HG03565 (cell line): ENCODE results near the gene COL4A1.
"Not testable (repeated sequence)": the region's sequence is repeated elsewhere in the genome, so short reads cannot be mapped to it uniquely, and the experiment has no call there.

Experiments
- ATAC-seq: cut with Tn5 transposase; IDR thresholded peaks from one replicate; pipeline ENCODE4 v1.9.1; 2021; ENCODE audit warnings: mild to moderate bottlenecking, moderate library complexity; ENCODE audit not compliant: unreplicated experiment

Gene COL4A1

GRCh38 chr13:110324026-110324749, 17.2 kb upstream of the COL4A1 start:
- no peak for ATAC-seq

GRCh38 chr13:110323172-110323891, 16.4 kb upstream of the COL4A1 start:
- no peak for ATAC-seq

GRCh38 chr13:110322828-110323171, 15.8 kb upstream of the COL4A1 start:
- ATAC-seq = no peak

- no peak for ATAC-seq
Observed at GRCh38 chr13:110322126-110322827, 15.3 kb upstream of the COL4A1 start.

GRCh38 chr13:110321573-110321972, 14.6 kb upstream of the COL4A1 start:
- not testable (repeated sequence) for ATAC-seq

- ATAC-seq = no peak
Observed at GRCh38 chr13:110320645-110321044, 13.7 kb upstream of the COL4A1 start.

GRCh38 chr13:110319774-110320509, 13.0 kb upstream of the COL4A1 start:
- no peak for ATAC-seq

- ATAC-seq = no peak
Observed at GRCh38 chr13:110319397-110319773, 12.4 kb upstream of the COL4A1 start.

- ATAC-seq = no peak
Observed at GRCh38 chr13:110318920-110319319, 12.0 kb upstream of the COL4A1 start.

- ATAC-seq = no peak
Observed at GRCh38 chr13:110317496-110318195, 10.7 kb upstream of the COL4A1 start.

GRCh38 chr13:110317093-110317492, 10.1 kb upstream of the COL4A1 start:
- ATAC-seq = no peak

GRCh38 chr13:110316196-110316595, 9.2 kb upstream of the COL4A1 start:
- ATAC-seq = no peak

- ATAC-seq = no peak
Observed at GRCh38 chr13:110314516-110315245, 7.7 kb upstream of the COL4A1 start.

- ATAC-seq = not testable (repeated sequence)
Observed at GRCh38 chr13:110313733-110314132, 6.8 kb upstream of the COL4A1 start.

- ATAC-seq = not testable (repeated sequence)
Observed at GRCh38 chr13:110313261-110313660, 6.3 kb upstream of the COL4A1 start.

- no peak for ATAC-seq
Observed at GRCh38 chr13:110312339-110313031, 5.5 kb upstream of the COL4A1 start.

- ATAC-seq = no peak
Observed at GRCh38 chr13:110311443-110312338, 4.7 kb upstream of the COL4A1 start.
